Panc1 (cell line): ENCODE data around the gene MAP3K3.

Experiments
- CTCF ChIP-seq: fragments of 450-650 bp; IDR thresholded peaks from 2 replicates; pipeline ENCODE4 v1.5.1; 2017; ENCODE audit warnings: mild to moderate bottlenecking
- POLR2AphosphoS5 ChIP-seq: IDR thresholded peaks from 2 replicates; pipeline ENCODE4 v1.6.1; 2012; ENCODE audit warnings: mild to moderate bottlenecking, low read depth, low read length, moderate library complexity
- REST ChIP-seq, 2 experiments: IDR thresholded peaks; 2 replicates each; pipeline ENCODE4 v1.6.1; 2011 to 2012; ENCODE audit warnings: low read depth in 2 of 2, control low read depth in 1 of 2, low read length in 1 of 2, mild to moderate bottlenecking in 1 of 2, moderate library complexity in 1 of 2; ENCODE audit not compliant: insufficient read depth in 1 of 2
- SIN3A ChIP-seq: IDR thresholded peaks from 2 replicates; pipeline ENCODE4 v1.6.1; 2012; ENCODE audit warnings: low read depth, mild to moderate bottlenecking, low read length, moderate library complexity, borderline replicate concordance; ENCODE audit not compliant: insufficient read depth
- TCF7L2 ChIP-seq: IDR thresholded peaks from 2 replicates; pipeline ENCODE4 v1.6.1; 2011; ENCODE audit warnings: mild to moderate bottlenecking, low read depth, low read length, inconsistent platforms

- TF ChIP-seq CTCF, result no peak
- TF ChIP-seq REST (IDR thresholded peaks at IDR 0.05; ENCODE audit: insufficient read depth in 1 of 2, low read depth in 2 of 2, low read length in 1 of 2), result no peak
- no peak for TF ChIP-seq POLR2AphosphoS5
- no peak for TF ChIP-seq TCF7L2
- TF ChIP-seq SIN3A, result no peak
These were observed 81.5 kb downstream of the MAP3K3 start for GRCh38 chr17:63703556-63704258.
